Prostate gland (tissue), 2 donors: Measurements from ENCODE around the gene DPM2. TPM values are rescaled to one million over a fixed set of nuclear protein-coding genes. Genes with fewer than 3 reads are reported as not detected.

Experiments
- DNase-seq: peaks from one replicate; pipeline ENCODE4 v3.0.0-alpha.2; 2019; ENCODE audit warnings: low spot score
- H3K27ac ChIP-seq, 2 donors: fragments of 200-600 bp; sonication (generic); 2 replicates each; pipeline ENCODE4 v1.5.1; 2017 to 2019
- H3K27me3 ChIP-seq: fragments of 200-600 bp; sonication (generic); replicated peaks from 2 replicates; pipeline ENCODE4 v1.5.1; 2019; ENCODE audit not compliant: insufficient read depth
- H3K36me3 ChIP-seq, 2 donors: fragments of 200-600 bp; sonication (generic); 1 replicate in 1 of 2; 2 replicates in 1 of 2; pipeline versions ENCODE4 v1.5.1 to v1.8.1; 2017 to 2019
- H3K4me1 ChIP-seq: fragments of 200-600 bp; sonication (generic); replicated peaks from 2 replicates; pipeline ENCODE4 v1.5.1; 2019
- H3K4me3 ChIP-seq, 2 donors: fragments of 200-600 bp; sonication (generic); 2 replicates each; pipeline ENCODE4 v1.5.1; 2017 to 2019
- H3K9me3 ChIP-seq: fragments of 200-600 bp; sonication (generic); 2 replicates; pipeline ENCODE4 v1.5.1; 2017
- CTCF ChIP-seq, 4 experiments: fragments of 200-600 bp in 2 of 4; fragments of 450-650 bp in 2 of 4; sonication (generic) in 2 of 4; IDR thresholded peaks; 1 replicate in 3 of 4; 2 replicates in 1 of 4; pipeline ENCODE4 v1.5.1; 2016 to 2019; ENCODE audit warnings: antibody characterized with exemption in 4 of 4, mild to moderate bottlenecking in 2 of 4, moderate library complexity in 2 of 4
- POLR2A ChIP-seq: fragments of 450-650 bp; IDR thresholded peaks from one replicate; pipeline ENCODE4 v1.6.1; 2016; ENCODE audit warnings: antibody characterized with exemption, mild to moderate bottlenecking
- POLR2AphosphoS5 ChIP-seq: sonication (generic); formaldehyde crosslinking; IDR thresholded peaks from one replicate; pipeline ENCODE4 v1.6.1; 2017; ENCODE audit warnings: antibody characterized with exemption
- WGBS: methylation state at CpG from one replicate; pipeline ENCODE4 v1.1.5; 2018; 5-methylcytosine and 5-hydroxymethylcytosine counted together
- intact Hi-C: fragments of 100-400 bp; cut with DNase I; formaldehyde crosslinking; loops from one replicate; pipeline ENCODE4 v1.14.2; 2022
- total RNA-seq, 2 donors: library from RNA; depleted of rRNA; stranded (reverse); fragments of >200 nt; gene quantifications; one replicate each; pipeline ENCODE4 v1.1.0, GENCODE V29; 2016

DPM2 gene
- total RNA-seq, 2 donors from 2014 or later, result 28.1 to 28.2 TPM

- no peaks in the 10 kb centered on the region for H3K9me3 ChIP-seq
- DNase-seq, result no peak
- H3K36me3 ChIP-seq, result no peaks in the 10 kb centered on the region
- TF ChIP-seq CTCF (IDR thresholded peaks at IDR 0.05) (peak in 1 of 4 experiments; percentile 36), POLR2AphosphoS5 (peak; percentile 30), POLR2A (no peak)
- H3K4me1 ChIP-seq, result peaks cover 4% of the 10 kb centered on the region
- H3K27ac ChIP-seq, result no peak overlapping the region
- no peaks in the 10 kb centered on the region for H3K27me3 ChIP-seq
- no peak overlapping the region for H3K4me3 ChIP-seq
- WGBS, result 57% methylated on average over 6 of the region's 6 CpGs
- intact Hi-C loops, result loop anchor here (5.0 to 10.0 kb wide), 2 partner anchors 38 to 406 kb away; no protein-coding TSS in a partner anchor
These were observed 26.9 kb downstream of the DPM2 start for GRCh38 chr9:127910613-127911205.

- 92% methylated on average over 14 of the region's 17 CpGs for WGBS
- Histone ChIP-seq H3K4me1 (peaks cover 4% of the 10 kb centered on the region), H3K27ac (no peak overlapping the region), H3K36me3 (no peaks in the 10 kb centered on the region), H3K27me3 (no peaks in the 10 kb centered on the region), H3K4me3 (no peak overlapping the region), H3K9me3 (no peaks in the 10 kb centered on the region)
- no peak for DNase-seq
- TF ChIP-seq POLR2AphosphoS5, result no peak
- no peak for TF ChIP-seq CTCF (IDR thresholded peaks at IDR 0.05)
- no peak for TF ChIP-seq POLR2A
- intact Hi-C loops, result loop anchor here (5.0 to 10.0 kb wide), 2 partner anchors 38 to 405 kb away; no protein-coding TSS in a partner anchor
These were observed 27.8 kb downstream of the DPM2 start for GRCh38 chr9:127909839-127910273.

- no peak overlapping the region for H3K27ac ChIP-seq
- TF ChIP-seq POLR2AphosphoS5 (no peak), POLR2A (no peak), CTCF (IDR thresholded peaks at IDR 0.05) (no peak)
- H3K4me3 ChIP-seq, result no peak overlapping the region
- no peaks in the 10 kb centered on the region for H3K36me3 ChIP-seq
- H3K27me3 ChIP-seq, result no peaks in the 10 kb centered on the region
- WGBS, result 91% methylated on average over 10 of the region's 10 CpGs
- intact Hi-C loops, result no loop called here
- peaks cover 6% of the 10 kb centered on the region for H3K4me1 ChIP-seq
- H3K9me3 ChIP-seq, result no peaks in the 10 kb centered on the region
- no peak for DNase-seq
These were observed 29.1 kb downstream of the DPM2 start for GRCh38 chr9:127908660-127908926.

GRCh38 chr9:127907867-127908659 is 29.6 kb downstream of the DPM2 start:
- no peak overlapping the region for H3K4me3 ChIP-seq
- H3K4me1 ChIP-seq, result peaks cover 11% of the 10 kb centered on the region
- intact Hi-C loops, result no loop called here
- TF ChIP-seq POLR2A, result no peak
- TF ChIP-seq POLR2AphosphoS5, result no peak
- TF ChIP-seq CTCF (IDR thresholded peaks at IDR 0.05), result no peak
- H3K9me3 ChIP-seq, result no peaks in the 10 kb centered on the region
- no peaks in the 10 kb centered on the region for H3K36me3 ChIP-seq
- no peaks in the 10 kb centered on the region for H3K27me3 ChIP-seq
- WGBS, result 86% methylated on average over 33 of the region's 35 CpGs
- H3K27ac ChIP-seq, result no peak overlapping the region
- no peak for DNase-seq

GRCh38 chr9:127905788-127906191 is 31.9 kb downstream of the DPM2 start:
- Histone ChIP-seq H3K4me3 (no peak overlapping the region), H3K27me3 (no peaks in the 10 kb centered on the region), H3K27ac (peak overlapping the region; percentile 75 to 77), H3K4me1 (peaks cover 11% of the 10 kb centered on the region), H3K9me3 (no peaks in the 10 kb centered on the region), H3K36me3 (no peaks in the 10 kb centered on the region)
- no peak for DNase-seq
- intact Hi-C loops, result no loop called here
- TF ChIP-seq CTCF (IDR thresholded peaks at IDR 0.05) (no peak), POLR2A (no peak), POLR2AphosphoS5 (no peak)
- 52% methylated on average over 12 of the region's 12 CpGs for WGBS
